ENCODE measurements around the gene WLS. TPM values are rescaled to one million over a fixed set of nuclear protein-coding genes. Genes with fewer than 3 reads are reported as not detected.
"Not testable (repeated sequence)": the region's sequence is repeated elsewhere in the genome, so short reads cannot be mapped to it uniquely, and the experiment has no call there.

The WLS gene
- total RNA-seq, 1 donor from 2014 or later, result 1.5 TPM

GRCh38 chr1:68163220-68163619 is 69.1 kb downstream of the WLS start:
- no peak for DNase-seq
- no peak for TF ChIP-seq CTCF (IDR thresholded peaks at IDR 0.05; ENCODE audit: partially characterized antibody, unreplicated experiment)
- Mint-ChIP-seq H3K4me1 (ENCODE audit: low read depth, unreplicated experiment) (no peaks in the 10 kb centered on the region), H3K9me3 (ENCODE audit: unreplicated experiment) (peaks cover 1% of the 10 kb centered on the region), H3K27ac (ENCODE audit: unreplicated experiment) (no peak overlapping the region), H3K27me3 (ENCODE audit: unreplicated experiment) (no peaks in the 10 kb centered on the region), H3K4me3 (ENCODE audit: unreplicated experiment) (no peak overlapping the region), H3K36me3 (ENCODE audit: unreplicated experiment) (no peaks in the 10 kb centered on the region)

GRCh38 chr1:68162761-68163160 is 69.6 kb downstream of the WLS start:
- H3K36me3 Mint-ChIP-seq (ENCODE audit: unreplicated experiment), result no peaks in the 10 kb centered on the region
- no peak overlapping the region for H3K27ac Mint-ChIP-seq (ENCODE audit: unreplicated experiment)
- DNase-seq, result no peak
- no peak overlapping the region for H3K4me3 Mint-ChIP-seq (ENCODE audit: unreplicated experiment)
- no peaks in the 10 kb centered on the region for H3K4me1 Mint-ChIP-seq (ENCODE audit: low read depth, unreplicated experiment)
- H3K27me3 Mint-ChIP-seq (ENCODE audit: unreplicated experiment), result no peaks in the 10 kb centered on the region
- peaks cover 1% of the 10 kb centered on the region for H3K9me3 Mint-ChIP-seq (ENCODE audit: unreplicated experiment)
- TF ChIP-seq CTCF (IDR thresholded peaks at IDR 0.05; ENCODE audit: partially characterized antibody, unreplicated experiment), result no peak

- not testable (repeated sequence) for H3K36me3 Mint-ChIP-seq (ENCODE audit: unreplicated experiment); H3K27ac Mint-ChIP-seq (ENCODE audit: unreplicated experiment); H3K4me1 Mint-ChIP-seq (ENCODE audit: low read depth, unreplicated experiment); H3K27me3 Mint-ChIP-seq (ENCODE audit: unreplicated experiment); H3K9me3 Mint-ChIP-seq (ENCODE audit: unreplicated experiment); H3K4me3 Mint-ChIP-seq (ENCODE audit: unreplicated experiment); DNase-seq
Observed at GRCh38 chr1:68161672-68162071, 70.7 kb downstream of the WLS start.

- H3K9me3 Mint-ChIP-seq (ENCODE audit: unreplicated experiment); H3K4me1 Mint-ChIP-seq (ENCODE audit: low read depth, unreplicated experiment); H3K36me3 Mint-ChIP-seq (ENCODE audit: unreplicated experiment); H3K27me3 Mint-ChIP-seq (ENCODE audit: unreplicated experiment); H3K27ac Mint-ChIP-seq (ENCODE audit: unreplicated experiment); DNase-seq; H3K4me3 Mint-ChIP-seq (ENCODE audit: unreplicated experiment): not testable (repeated sequence)
Observed at GRCh38 chr1:68160935-68161334, 71.4 kb downstream of the WLS start.

- H3K4me3 Mint-ChIP-seq (ENCODE audit: unreplicated experiment), result no peak overlapping the region
- no peaks in the 10 kb centered on the region for H3K4me1 Mint-ChIP-seq (ENCODE audit: low read depth, unreplicated experiment)
- H3K27me3 Mint-ChIP-seq (ENCODE audit: unreplicated experiment), result no peaks in the 10 kb centered on the region
- peaks cover 1% of the 10 kb centered on the region for H3K9me3 Mint-ChIP-seq (ENCODE audit: unreplicated experiment)
- H3K27ac Mint-ChIP-seq (ENCODE audit: unreplicated experiment), result no peak overlapping the region
- no peak for DNase-seq
- TF ChIP-seq CTCF (IDR thresholded peaks at IDR 0.05; ENCODE audit: partially characterized antibody, unreplicated experiment), result no peak
- H3K36me3 Mint-ChIP-seq (ENCODE audit: unreplicated experiment), result no peaks in the 10 kb centered on the region
Observed at GRCh38 chr1:68160021-68160420, 72.3 kb downstream of the WLS start.

GRCh38 chr1:68158837-68159236 is 73.5 kb downstream of the WLS start:
- TF ChIP-seq CTCF (IDR thresholded peaks at IDR 0.05; ENCODE audit: partially characterized antibody, unreplicated experiment), result no peak
- no peaks in the 10 kb centered on the region for H3K36me3 Mint-ChIP-seq (ENCODE audit: unreplicated experiment)
- H3K4me3 Mint-ChIP-seq (ENCODE audit: unreplicated experiment), result no peak overlapping the region
- H3K27ac Mint-ChIP-seq (ENCODE audit: unreplicated experiment), result no peak overlapping the region
- no peaks in the 10 kb centered on the region for H3K4me1 Mint-ChIP-seq (ENCODE audit: low read depth, unreplicated experiment)
- no peak for DNase-seq
- no peaks in the 10 kb centered on the region for H3K27me3 Mint-ChIP-seq (ENCODE audit: unreplicated experiment)
- no peaks in the 10 kb centered on the region for H3K9me3 Mint-ChIP-seq (ENCODE audit: unreplicated experiment)
